Lower leg skin (tissue), 3 donors: Measurements from ENCODE around the gene IL3RA.

Experiments used
- POLR2A ChIP-seq, 2 donors: fragments of 450-650 bp; IDR thresholded peaks; one replicate each; pipeline ENCODE4 v1.6.1; 2016 to 2017; ENCODE audit warnings: antibody characterized with exemption in 2 of 2, mild to moderate bottlenecking in 1 of 2, moderate library complexity in 1 of 2
- TF ChIP-seq, protein P1 (sequence below), 3 donors: fragments of 450-650 bp; IDR thresholded peaks; one replicate each; pipeline ENCODE4 v1.5.1; 2016; ENCODE audit warnings: antibody characterized with exemption in 3 of 3, mild to moderate bottlenecking in 3 of 3, moderate library complexity in 2 of 3

DNA sequence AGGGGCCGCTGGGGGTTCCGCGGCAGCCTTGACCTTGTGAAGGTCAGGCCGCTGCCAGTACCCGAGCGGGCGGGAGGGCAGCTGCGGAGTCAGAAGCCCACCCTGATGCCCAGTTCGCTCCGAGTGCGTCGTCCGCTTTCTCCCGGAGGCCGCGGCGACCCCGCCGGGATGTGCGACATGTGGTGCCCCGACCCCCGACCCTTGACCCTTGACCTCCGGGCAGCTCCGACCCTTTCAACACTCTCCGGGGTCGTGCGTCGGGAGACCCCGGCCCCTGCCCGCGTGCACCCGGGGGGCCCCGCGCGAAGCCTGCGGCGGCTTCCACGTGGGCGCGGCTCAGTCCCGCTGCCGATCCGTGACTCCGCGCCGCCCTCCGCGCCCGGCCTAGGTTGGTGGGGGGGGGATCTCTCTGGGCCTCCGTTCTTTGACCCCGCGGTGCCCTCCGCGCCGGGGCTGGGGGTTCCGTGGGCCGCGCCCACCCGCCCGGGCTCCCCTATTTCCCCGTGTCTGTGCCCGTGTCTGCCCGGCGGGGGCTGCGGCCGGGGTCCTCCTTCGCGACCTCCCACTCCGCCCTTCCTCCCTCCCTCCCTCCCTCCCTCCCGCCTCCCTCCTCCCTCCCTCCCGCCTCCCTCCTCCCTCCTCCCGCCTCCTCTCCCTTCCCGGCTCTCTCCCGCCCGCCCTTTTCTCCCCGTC, 55.9 kb downstream of the IL3RA start:
- TF ChIP-seq, protein P1, sequence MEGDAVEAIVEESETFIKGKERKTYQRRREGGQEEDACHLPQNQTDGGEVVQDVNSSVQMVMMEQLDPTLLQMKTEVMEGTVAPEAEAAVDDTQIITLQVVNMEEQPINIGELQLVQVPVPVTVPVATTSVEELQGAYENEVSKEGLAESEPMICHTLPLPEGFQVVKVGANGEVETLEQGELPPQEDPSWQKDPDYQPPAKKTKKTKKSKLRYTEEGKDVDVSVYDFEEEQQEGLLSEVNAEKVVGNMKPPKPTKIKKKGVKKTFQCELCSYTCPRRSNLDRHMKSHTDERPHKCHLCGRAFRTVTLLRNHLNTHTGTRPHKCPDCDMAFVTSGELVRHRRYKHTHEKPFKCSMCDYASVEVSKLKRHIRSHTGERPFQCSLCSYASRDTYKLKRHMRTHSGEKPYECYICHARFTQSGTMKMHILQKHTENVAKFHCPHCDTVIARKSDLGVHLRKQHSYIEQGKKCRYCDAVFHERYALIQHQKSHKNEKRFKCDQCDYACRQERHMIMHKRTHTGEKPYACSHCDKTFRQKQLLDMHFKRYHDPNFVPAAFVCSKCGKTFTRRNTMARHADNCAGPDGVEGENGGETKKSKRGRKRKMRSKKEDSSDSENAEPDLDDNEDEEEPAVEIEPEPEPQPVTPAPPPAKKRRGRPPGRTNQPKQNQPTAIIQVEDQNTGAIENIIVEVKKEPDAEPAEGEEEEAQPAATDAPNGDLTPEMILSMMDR (IDR thresholded peaks at IDR 0.05), result no peak
- peak in 1 of 2 donors; percentile 13 for TF ChIP-seq POLR2A (IDR thresholded peaks at IDR 0.05)
